ENCODE measurements around the gene PSPC1.
A peak's percentile ranks its signal among the peaks of the same experiment; 100 is the strongest.
"Not testable (repeated sequence)": the region's sequence is repeated elsewhere in the genome, so short reads cannot be mapped to it uniquely, and the experiment has no call there.

PSPC1 gene

GRCh38 chr13:19782727-19783682 is at the start of gene PSPC1:
Gene PSPC1 (minus strand): TSS chr13:19782945. CDS start chr13:19782757, 188 bp downstream.
- peak; percentile 90 to 91 for DNase-seq (ENCODE audit: low read depth in 2 of 2)

- no peak for DNase-seq (ENCODE audit: low read depth in 2 of 2)
These were observed 39.9 kb upstream of the PSPC1 start for GRCh38 chr13:19822673-19823072.

- peak; percentile 2 to 22 for DNase-seq (ENCODE audit: low read depth in 2 of 2)
These were observed 35.6 kb upstream of the PSPC1 start for GRCh38 chr13:19818223-19818842.

- DNase-seq (ENCODE audit: low read depth in 2 of 2): no peak
These were observed 34.9 kb upstream of the PSPC1 start for GRCh38 chr13:19817510-19818158.

GRCh38 chr13:19817106-19817505 is 34.4 kb upstream of the PSPC1 start:
- DNase-seq (ENCODE audit: low read depth in 2 of 2): no peak

- DNase-seq (ENCODE audit: low read depth in 2 of 2): not testable (repeated sequence)
These were observed 33.1 kb upstream of the PSPC1 start for GRCh38 chr13:19815842-19816241.

- DNase-seq (ENCODE audit: low read depth in 2 of 2): no peak
These were observed 28.5 kb upstream of the PSPC1 start for GRCh38 chr13:19810996-19811881.

- no peak for DNase-seq (ENCODE audit: low read depth in 2 of 2)
These were observed 27.4 kb upstream of the PSPC1 start for GRCh38 chr13:19810151-19810550.

GRCh38 chr13:19805765-19806164 is 23.0 kb upstream of the PSPC1 start:
- DNase-seq (ENCODE audit: low read depth in 2 of 2): no peak

GRCh38 chr13:19795956-19796355 is 13.2 kb upstream of the PSPC1 start:
- DNase-seq (ENCODE audit: low read depth in 2 of 2): no peak

GRCh38 chr13:19794631-19795030 is 11.9 kb upstream of the PSPC1 start:
- no peak for DNase-seq (ENCODE audit: low read depth in 2 of 2)

GRCh38 chr13:19791953-19792537 is 9.3 kb upstream of the PSPC1 start:
- no peak for DNase-seq (ENCODE audit: low read depth in 2 of 2)

GRCh38 chr13:19782049-19782726 is 557 bp downstream of the PSPC1 start:
- DNase-seq (ENCODE audit: low read depth in 2 of 2): peak; percentile 33 to 41

- DNase-seq (ENCODE audit: low read depth in 2 of 2): peak in 1 of 2 donors; percentile 11
These were observed 1.2 kb downstream of the PSPC1 start for GRCh38 chr13:19781526-19781925.

- DNase-seq (ENCODE audit: low read depth in 2 of 2): peak; percentile 7
These were observed 1.9 kb downstream of the PSPC1 start for GRCh38 chr13:19780753-19781418.

- no peak for DNase-seq (ENCODE audit: low read depth in 2 of 2)
These were observed 10.4 kb downstream of the PSPC1 start for GRCh38 chr13:19772306-19772705.

- DNase-seq (ENCODE audit: low read depth in 2 of 2): no peak
These were observed 12.9 kb downstream of the PSPC1 start for GRCh38 chr13:19769854-19770253.

GRCh38 chr13:19767966-19768365 is 14.8 kb downstream of the PSPC1 start:
- no peak for DNase-seq (ENCODE audit: low read depth in 2 of 2)

GRCh38 chr13:19766591-19766990 is 16.2 kb downstream of the PSPC1 start:
- DNase-seq (ENCODE audit: low read depth in 2 of 2): no peak

GRCh38 chr13:19764237-19764636 is 18.5 kb downstream of the PSPC1 start:
- DNase-seq (ENCODE audit: low read depth in 2 of 2): no peak

Data from stimulated activated CD4-positive, alpha-beta T cell treated with anti-CD3 and anti-CD28 coated beads, Interleukin-15, amount 100 ng/mL, for 48 hours (primary cell).